Measurements from ENCODE around the gene TMEM147.

DNA sequence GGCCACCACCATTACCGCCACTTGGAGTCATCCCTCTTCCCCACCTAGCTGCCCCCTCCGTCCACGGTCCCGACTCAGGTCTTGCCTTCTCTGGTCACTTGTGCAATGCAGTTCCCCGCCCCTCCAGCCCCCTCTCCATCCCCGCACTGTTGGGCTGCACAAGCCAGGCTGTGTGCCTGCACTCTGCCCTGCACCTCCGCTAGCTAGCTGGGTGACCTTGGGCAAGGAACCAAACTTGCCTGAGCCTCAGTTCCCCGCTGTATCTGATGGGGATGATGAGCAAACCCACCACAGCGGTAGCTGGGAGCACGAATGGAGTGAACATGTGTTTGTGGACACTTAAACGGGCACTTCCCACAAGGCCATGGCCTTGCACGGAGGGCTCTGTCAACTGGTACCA lies 5.6 kb upstream of the TMEM147 start:
- TF ChIP-seq, protein P1, sequence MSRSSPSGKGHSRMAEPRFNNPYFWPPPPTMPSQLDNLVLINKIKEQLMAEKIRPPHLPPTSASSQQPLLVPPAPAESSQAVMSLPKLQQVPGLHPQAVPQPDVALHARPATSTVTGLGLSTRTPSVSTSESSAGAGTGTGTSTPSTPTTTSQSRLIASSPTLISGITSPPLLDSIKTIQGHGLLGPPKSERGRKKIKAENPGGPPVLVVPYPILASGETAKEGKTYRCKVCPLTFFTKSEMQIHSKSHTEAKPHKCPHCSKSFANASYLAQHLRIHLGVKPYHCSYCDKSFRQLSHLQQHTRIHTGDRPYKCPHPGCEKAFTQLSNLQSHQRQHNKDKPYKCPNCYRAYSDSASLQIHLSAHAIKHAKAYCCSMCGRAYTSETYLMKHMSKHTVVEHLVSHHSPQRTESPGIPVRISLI (tag by site-specific recombination; IDR thresholded peaks at IDR 0.05): no peak
- TF ChIP-seq ZBTB17 (tag by site-specific recombination; IDR thresholded peaks at IDR 0.05) (no peak), ZEB2 (tag by site-specific recombination; IDR thresholded peaks at IDR 0.05) (no peak), YY1 (tag by site-specific recombination; IDR thresholded peaks at IDR 0.05) (no peak), ZFP69B (tag by site-specific recombination; IDR thresholded peaks at IDR 0.05) (no peak), ZBTB7A (tag by site-specific recombination; IDR thresholded peaks at IDR 0.05; ENCODE audit: low read depth) (no peak)
- TF ChIP-seq, protein P2, sequence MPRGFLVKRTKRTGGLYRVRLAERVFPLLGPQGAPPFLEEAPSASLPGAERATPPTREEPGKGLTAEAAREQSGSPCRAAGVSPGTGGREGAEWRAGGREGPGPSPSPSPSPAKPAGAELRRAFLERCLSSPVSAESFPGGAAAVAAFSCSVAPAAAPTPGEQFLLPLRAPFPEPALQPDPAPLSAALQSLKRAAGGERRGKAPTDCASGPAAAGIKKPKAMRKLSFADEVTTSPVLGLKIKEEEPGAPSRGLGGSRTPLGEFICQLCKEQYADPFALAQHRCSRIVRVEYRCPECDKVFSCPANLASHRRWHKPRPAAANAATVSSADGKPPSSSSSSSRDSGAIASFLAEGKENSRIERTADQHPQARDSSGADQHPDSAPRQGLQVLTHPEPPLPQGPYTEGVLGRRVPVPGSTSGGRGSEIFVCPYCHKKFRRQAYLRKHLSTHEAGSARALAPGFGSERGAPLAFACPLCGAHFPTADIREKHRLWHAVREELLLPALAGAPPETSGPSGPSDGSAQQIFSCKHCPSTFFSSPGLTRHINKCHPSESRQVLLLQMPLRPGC (tag by site-specific recombination; IDR thresholded peaks at IDR 0.05): no peak
- TF ChIP-seq, protein P3, sequence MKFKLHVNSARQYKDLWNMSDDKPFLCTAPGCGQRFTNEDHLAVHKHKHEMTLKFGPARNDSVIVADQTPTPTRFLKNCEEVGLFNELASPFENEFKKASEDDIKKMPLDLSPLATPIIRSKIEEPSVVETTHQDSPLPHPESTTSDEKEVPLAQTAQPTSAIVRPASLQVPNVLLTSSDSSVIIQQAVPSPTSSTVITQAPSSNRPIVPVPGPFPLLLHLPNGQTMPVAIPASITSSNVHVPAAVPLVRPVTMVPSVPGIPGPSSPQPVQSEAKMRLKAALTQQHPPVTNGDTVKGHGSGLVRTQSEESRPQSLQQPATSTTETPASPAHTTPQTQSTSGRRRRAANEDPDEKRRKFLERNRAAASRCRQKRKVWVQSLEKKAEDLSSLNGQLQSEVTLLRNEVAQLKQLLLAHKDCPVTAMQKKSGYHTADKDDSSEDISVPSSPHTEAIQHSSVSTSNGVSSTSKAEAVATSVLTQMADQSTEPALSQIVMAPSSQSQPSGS (tag by site-specific recombination; IDR thresholded peaks at IDR 0.05; ENCODE audit: low read depth): no peak
- TF ChIP-seq, protein P4, sequence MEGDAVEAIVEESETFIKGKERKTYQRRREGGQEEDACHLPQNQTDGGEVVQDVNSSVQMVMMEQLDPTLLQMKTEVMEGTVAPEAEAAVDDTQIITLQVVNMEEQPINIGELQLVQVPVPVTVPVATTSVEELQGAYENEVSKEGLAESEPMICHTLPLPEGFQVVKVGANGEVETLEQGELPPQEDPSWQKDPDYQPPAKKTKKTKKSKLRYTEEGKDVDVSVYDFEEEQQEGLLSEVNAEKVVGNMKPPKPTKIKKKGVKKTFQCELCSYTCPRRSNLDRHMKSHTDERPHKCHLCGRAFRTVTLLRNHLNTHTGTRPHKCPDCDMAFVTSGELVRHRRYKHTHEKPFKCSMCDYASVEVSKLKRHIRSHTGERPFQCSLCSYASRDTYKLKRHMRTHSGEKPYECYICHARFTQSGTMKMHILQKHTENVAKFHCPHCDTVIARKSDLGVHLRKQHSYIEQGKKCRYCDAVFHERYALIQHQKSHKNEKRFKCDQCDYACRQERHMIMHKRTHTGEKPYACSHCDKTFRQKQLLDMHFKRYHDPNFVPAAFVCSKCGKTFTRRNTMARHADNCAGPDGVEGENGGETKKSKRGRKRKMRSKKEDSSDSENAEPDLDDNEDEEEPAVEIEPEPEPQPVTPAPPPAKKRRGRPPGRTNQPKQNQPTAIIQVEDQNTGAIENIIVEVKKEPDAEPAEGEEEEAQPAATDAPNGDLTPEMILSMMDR (tag by site-specific recombination; IDR thresholded peaks at IDR 0.05): no peak
- TF ChIP-seq, protein P5, sequence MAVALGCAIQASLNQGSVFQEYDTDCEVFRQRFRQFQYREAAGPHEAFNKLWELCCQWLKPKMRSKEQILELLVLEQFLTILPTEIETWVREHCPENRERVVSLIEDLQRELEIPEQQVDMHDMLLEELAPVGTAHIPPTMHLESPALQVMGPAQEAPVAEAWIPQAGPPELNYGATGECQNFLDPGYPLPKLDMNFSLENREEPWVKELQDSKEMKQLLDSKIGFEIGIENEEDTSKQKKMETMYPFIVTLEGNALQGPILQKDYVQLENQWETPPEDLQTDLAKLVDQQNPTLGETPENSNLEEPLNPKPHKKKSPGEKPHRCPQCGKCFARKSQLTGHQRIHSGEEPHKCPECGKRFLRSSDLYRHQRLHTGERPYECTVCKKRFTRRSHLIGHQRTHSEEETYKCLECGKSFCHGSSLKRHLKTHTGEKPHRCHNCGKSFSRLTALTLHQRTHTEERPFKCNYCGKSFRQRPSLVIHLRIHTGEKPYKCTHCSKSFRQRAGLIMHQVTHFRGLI (tag by site-specific recombination; IDR thresholded peaks at IDR 0.05): no peak
- TF ChIP-seq, protein P6, sequence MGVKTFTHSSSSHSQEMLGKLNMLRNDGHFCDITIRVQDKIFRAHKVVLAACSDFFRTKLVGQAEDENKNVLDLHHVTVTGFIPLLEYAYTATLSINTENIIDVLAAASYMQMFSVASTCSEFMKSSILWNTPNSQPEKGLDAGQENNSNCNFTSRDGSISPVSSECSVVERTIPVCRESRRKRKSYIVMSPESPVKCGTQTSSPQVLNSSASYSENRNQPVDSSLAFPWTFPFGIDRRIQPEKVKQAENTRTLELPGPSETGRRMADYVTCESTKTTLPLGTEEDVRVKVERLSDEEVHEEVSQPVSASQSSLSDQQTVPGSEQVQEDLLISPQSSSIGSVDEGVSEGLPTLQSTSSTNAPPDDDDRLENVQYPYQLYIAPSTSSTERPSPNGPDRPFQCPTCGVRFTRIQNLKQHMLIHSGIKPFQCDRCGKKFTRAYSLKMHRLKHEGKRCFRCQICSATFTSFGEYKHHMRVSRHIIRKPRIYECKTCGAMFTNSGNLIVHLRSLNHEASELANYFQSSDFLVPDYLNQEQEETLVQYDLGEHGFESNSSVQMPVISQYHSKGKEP (tag by site-specific recombination; IDR thresholded peaks at IDR 0.05): no peak

Measured in HEK293 (cell line).